Breast epithelium (tissue), 4 donors: ENCODE results near the gene GALNTL6. TPM values are rescaled to one million over a fixed set of nuclear protein-coding genes. Genes with fewer than 3 reads are reported as not detected.
"Not testable (repeated sequence)": the region's sequence is repeated elsewhere in the genome, so short reads cannot be mapped to it uniquely, and the experiment has no call there.

Source experiments
- DNase-seq, 2 donors: peaks; one replicate each; pipeline ENCODE4 v3.0.0-alpha.2; 2019; ENCODE audit warnings: low spot score in 2 of 2
- H3K27ac ChIP-seq, 2 donors: fragments of 200-600 bp; sonication (generic) in 1 of 2; one replicate each; pipeline ENCODE4 v1.5.1; 2016 to 2019; ENCODE audit warnings: mild to moderate bottlenecking in 1 of 2
- H3K27me3 ChIP-seq, 2 donors: fragments of 200-600 bp; sonication (generic) in 1 of 2; one replicate each; pipeline versions ENCODE4 v1.5.1 to v1.6.0; 2017 to 2019; ENCODE audit warnings: control low read depth in 1 of 2, mild to moderate bottlenecking in 1 of 2
- H3K36me3 ChIP-seq: fragments of 200-600 bp; one replicate; pipeline ENCODE4 v1.5.1; 2019
- H3K4me1 ChIP-seq, 2 donors: fragments of 200-600 bp; sonication (generic); one replicate each; pipeline ENCODE4 v1.5.1; 2016 to 2019; ENCODE audit warnings: control low read depth in 1 of 2
- H3K4me3 ChIP-seq, 3 donors: fragments of 200-600 bp; sonication (generic); 1 replicate in 2 of 3; 2 replicates in 1 of 3; pipeline ENCODE4 v1.5.1; 2016 to 2019; ENCODE audit warnings: mild to moderate bottlenecking in 3 of 3, moderate library complexity in 2 of 3
- H3K9me3 ChIP-seq, 2 donors: fragments of 200-600 bp; sonication (generic) in 1 of 2; one replicate each; pipeline ENCODE4 v1.5.1; 2016 to 2019; ENCODE audit warnings: control low read depth in 1 of 2
- POLR2A ChIP-seq: fragments of 450-650 bp; IDR thresholded peaks from one replicate; pipeline ENCODE4 v1.6.1; 2016; ENCODE audit warnings: antibody characterized with exemption, mild to moderate bottlenecking, moderate library complexity
- POLR2AphosphoS5 ChIP-seq, 3 donors: sonication (generic); formaldehyde crosslinking; IDR thresholded peaks; one replicate each; pipeline ENCODE4 v1.6.1; 2017; ENCODE audit warnings: antibody characterized with exemption in 3 of 3
- intact Hi-C: fragments of 100-400 bp; cut with DNase I; formaldehyde crosslinking; loops from one replicate; pipeline ENCODE4 v1.15.1; 2023; ENCODE audit warnings: low total_unique reads
- total RNA-seq, 3 donors: library from RNA; depleted of rRNA; stranded (reverse); fragments of >200 nt; gene quantifications; one replicate each; pipeline ENCODE4 v1.1.0, GENCODE V29; 2016
- TF ChIP-seq, protein P1 (sequence below), 3 donors: fragments of 450-650 bp; IDR thresholded peaks; one replicate each; pipeline ENCODE4 v1.5.1; 2016 to 2017; ENCODE audit warnings: antibody characterized with exemption in 3 of 3, mild to moderate bottlenecking in 3 of 3, moderate library complexity in 3 of 3

Gene GALNTL6
- total RNA-seq, 3 donors from 2014 or later = 0.29 to 0.98 TPM; not detected in 1

DNA sequence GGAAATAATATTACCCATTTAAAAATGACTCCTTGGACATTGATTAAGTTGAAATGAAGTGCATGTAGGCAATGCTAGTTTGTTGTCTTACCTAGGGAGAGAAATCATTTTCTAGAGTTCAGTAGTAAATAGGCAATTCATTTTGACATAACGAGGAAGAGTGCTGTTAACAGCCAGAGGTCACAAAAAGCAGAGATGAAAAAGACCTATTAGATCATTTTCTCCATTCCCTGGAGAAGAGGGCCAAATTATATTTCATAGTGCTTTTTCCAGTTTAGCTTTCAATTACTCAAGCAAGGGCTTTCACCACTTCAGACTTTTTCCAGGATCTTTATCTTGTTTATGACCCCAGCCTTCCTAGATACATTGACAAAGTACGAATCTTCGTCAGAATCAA lies 981.1 kb downstream of the GALNTL6 start:
- Histone ChIP-seq H3K4me1 (no peaks in the 10 kb centered on the region), H3K36me3 (no peaks in the 10 kb centered on the region), H3K27me3 (no peaks in the 10 kb centered on the region), H3K9me3 (no peaks in the 10 kb centered on the region), H3K27ac (no peak overlapping the region), H3K4me3 (no peak overlapping the region)
- DNase-seq = no peak
- no peak for TF ChIP-seq POLR2A
- no peak for TF ChIP-seq POLR2AphosphoS5 (IDR thresholded peaks at IDR 0.05)
- TF ChIP-seq, protein P1, sequence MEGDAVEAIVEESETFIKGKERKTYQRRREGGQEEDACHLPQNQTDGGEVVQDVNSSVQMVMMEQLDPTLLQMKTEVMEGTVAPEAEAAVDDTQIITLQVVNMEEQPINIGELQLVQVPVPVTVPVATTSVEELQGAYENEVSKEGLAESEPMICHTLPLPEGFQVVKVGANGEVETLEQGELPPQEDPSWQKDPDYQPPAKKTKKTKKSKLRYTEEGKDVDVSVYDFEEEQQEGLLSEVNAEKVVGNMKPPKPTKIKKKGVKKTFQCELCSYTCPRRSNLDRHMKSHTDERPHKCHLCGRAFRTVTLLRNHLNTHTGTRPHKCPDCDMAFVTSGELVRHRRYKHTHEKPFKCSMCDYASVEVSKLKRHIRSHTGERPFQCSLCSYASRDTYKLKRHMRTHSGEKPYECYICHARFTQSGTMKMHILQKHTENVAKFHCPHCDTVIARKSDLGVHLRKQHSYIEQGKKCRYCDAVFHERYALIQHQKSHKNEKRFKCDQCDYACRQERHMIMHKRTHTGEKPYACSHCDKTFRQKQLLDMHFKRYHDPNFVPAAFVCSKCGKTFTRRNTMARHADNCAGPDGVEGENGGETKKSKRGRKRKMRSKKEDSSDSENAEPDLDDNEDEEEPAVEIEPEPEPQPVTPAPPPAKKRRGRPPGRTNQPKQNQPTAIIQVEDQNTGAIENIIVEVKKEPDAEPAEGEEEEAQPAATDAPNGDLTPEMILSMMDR (IDR thresholded peaks at IDR 0.05) = no peak
- intact Hi-C loops = no loop called here

DNA sequence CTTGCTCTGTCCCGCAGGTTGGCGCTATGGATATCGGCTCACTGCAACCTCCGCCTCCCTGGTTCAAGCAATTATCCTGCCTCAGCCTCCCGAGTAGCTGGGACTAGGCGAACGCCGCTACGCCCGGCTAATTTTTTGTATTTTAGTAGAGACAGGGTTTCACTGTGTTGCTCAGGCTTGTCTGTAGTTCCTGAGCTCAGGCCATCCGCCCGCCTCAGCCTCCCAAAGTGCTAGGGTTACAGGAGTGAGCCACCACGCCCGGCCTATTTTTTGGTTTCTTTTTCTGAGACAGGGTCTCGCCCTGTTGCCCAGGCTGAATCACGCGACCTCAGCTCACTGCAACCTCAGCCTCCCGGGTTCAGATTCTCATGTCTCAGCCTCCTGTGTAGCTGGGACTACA lies 984.1 kb downstream of the GALNTL6 start:
- H3K27me3 ChIP-seq, intact Hi-C loops, H3K9me3 ChIP-seq, H3K36me3 ChIP-seq, H3K4me3 ChIP-seq, H3K27ac ChIP-seq, DNase-seq, H3K4me1 ChIP-seq: not testable (repeated sequence)

DNA sequence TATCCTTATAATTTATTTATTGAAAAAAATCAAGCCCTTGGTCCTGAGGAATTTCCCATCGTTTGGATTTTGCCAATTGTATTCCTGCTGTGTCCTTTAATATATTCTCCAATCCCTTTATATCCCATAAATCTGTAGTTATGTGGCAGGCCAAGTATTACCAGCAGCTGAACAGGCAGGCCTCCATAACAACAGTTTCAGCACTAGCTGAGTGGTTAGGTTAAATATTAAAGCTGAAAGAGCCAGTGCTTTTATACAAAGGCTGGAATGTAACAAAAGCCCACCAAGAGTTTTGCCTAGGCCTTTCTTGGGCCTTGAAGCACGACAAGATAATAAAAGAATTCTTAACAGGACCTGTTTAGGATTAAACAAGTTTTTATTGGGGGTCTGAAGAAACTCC lies 988.8 kb downstream of the GALNTL6 start:
- H3K27ac ChIP-seq = no peak overlapping the region
- no peaks in the 10 kb centered on the region for H3K36me3 ChIP-seq
- no peaks in the 10 kb centered on the region for H3K4me1 ChIP-seq
- TF ChIP-seq, protein P1 (IDR thresholded peaks at IDR 0.05) = no peak
- TF ChIP-seq POLR2A = no peak
- TF ChIP-seq POLR2AphosphoS5 (IDR thresholded peaks at IDR 0.05) = no peak
- intact Hi-C loops = no loop called here
- H3K9me3 ChIP-seq = no peaks in the 10 kb centered on the region
- no peaks in the 10 kb centered on the region for H3K27me3 ChIP-seq
- H3K4me3 ChIP-seq = no peak overlapping the region
- DNase-seq = no peak

DNA sequence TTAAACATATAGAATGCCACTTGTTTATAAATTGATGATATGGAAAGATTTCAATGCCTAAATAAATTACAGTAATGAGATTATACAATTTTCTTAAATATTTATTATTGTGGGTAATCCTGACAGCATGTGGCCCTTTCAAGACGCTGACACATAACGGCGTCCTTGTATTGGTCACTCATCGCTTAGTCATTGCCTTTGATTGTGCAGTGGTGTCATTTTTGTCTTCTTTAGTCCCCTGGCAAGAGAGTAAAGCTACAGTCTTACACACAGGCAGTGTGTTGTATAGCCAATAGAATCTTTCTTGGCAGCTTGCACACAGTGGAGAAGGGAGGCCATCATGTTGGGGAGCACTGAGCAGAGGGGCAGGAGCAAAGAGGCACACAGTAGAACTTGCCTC lies 993.6 kb downstream of the GALNTL6 start:
- Histone ChIP-seq H3K9me3 (no peaks in the 10 kb centered on the region), H3K4me1 (no peaks in the 10 kb centered on the region), H3K27me3 (no peaks in the 10 kb centered on the region), H3K36me3 (no peaks in the 10 kb centered on the region), H3K27ac (no peak overlapping the region), H3K4me3 (no peak overlapping the region)
- TF ChIP-seq POLR2AphosphoS5 (IDR thresholded peaks at IDR 0.05) = no peak
- TF ChIP-seq, protein P1 (IDR thresholded peaks at IDR 0.05) = no peak
- TF ChIP-seq POLR2A = no peak
- intact Hi-C loops = loop anchor here (5.0 kb wide), 1 partner anchor 1190 kb away; no protein-coding TSS in a partner anchor
- DNase-seq = no peak

DNA sequence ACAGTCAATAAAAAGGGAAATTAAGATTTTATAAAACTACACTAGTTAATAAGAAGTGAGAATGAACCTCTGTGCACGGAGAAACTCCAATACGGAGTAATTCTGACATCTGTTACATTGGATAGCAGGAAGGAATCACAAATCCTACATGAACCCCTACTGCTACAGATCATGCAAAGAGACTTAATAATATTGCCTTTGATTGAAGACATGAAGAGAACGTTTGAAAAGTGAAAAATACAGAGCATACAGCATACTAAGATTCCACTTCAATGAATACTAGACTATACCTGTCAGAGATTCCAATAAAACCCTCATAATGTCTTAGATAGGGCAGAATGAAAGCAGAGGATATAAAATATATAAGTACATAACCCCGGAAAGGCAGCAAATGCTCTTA lies 995.0 kb downstream of the GALNTL6 start:
- Histone ChIP-seq H3K4me3 (no peak overlapping the region), H3K27ac (no peak overlapping the region), H3K27me3 (no peaks in the 10 kb centered on the region), H3K36me3 (no peaks in the 10 kb centered on the region), H3K4me1 (no peaks in the 10 kb centered on the region), H3K9me3 (no peaks in the 10 kb centered on the region)
- TF ChIP-seq, protein P1 (IDR thresholded peaks at IDR 0.05) = no peak
- no peak for TF ChIP-seq POLR2A
- TF ChIP-seq POLR2AphosphoS5 (IDR thresholded peaks at IDR 0.05) = no peak
- intact Hi-C loops = loop anchor here (5.0 kb wide), 1 partner anchor 1191 kb away; no protein-coding TSS in a partner anchor
- DNase-seq = no peak

DNA sequence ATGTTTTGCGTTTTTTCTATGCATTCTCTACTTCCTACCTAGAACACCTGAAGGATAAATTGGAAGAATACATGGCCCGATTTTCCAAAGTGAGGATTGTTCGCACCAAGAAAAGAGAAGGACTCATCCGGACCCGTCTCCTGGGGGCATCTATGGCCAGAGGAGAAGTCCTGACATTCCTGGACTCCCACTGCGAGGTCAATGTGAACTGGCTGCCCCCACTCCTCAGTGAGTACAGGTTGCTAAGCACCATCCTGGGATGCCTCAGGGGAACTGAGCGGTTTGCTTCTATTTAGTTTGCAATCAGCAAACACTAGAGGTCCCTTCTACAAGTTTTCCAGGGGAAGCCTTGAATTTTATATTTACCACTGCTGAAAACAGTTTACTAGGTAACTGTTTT lies 996.1 kb downstream of the GALNTL6 start:
- H3K27me3 ChIP-seq = no peaks in the 10 kb centered on the region
- no peaks in the 10 kb centered on the region for H3K36me3 ChIP-seq
- no peaks in the 10 kb centered on the region for H3K9me3 ChIP-seq
- no peak overlapping the region for H3K4me3 ChIP-seq
- H3K27ac ChIP-seq = no peak overlapping the region
- DNase-seq = no peak
- intact Hi-C loops = loop anchor here (5.0 kb wide), 1 partner anchor 1192 kb away; no protein-coding TSS in a partner anchor
- H3K4me1 ChIP-seq = no peaks in the 10 kb centered on the region
- TF ChIP-seq, protein P1 (IDR thresholded peaks at IDR 0.05) = no peak
- TF ChIP-seq POLR2A = no peak
- no peak for TF ChIP-seq POLR2AphosphoS5 (IDR thresholded peaks at IDR 0.05)
